ENCODE data around the gene NUDT8. TPM values are rescaled to one million over a fixed set of nuclear protein-coding genes. Genes with fewer than 3 reads are reported as not detected.
A peak's percentile ranks its signal among the peaks of the same experiment; 100 is the strongest.

NUDT8 gene
- total and polyA plus RNA-seq, 10 of the 15 experiments (the other 5 are each of a cell fraction or from before 2014, with no cell fraction given), result 0.32 to 18.2 (median 9.8) TPM

- TF ChIP-seq BCLAF1 (IDR thresholded peaks at IDR 0.05) (no peak), RELB (IDR thresholded peaks at IDR 0.05; ENCODE audit: low read depth) (no peak), HDGF (IDR thresholded peaks at IDR 0.05) (0 out of 2 replicates have a peak, but pooled peaks have one; percentile 50), HDAC6 (IDR thresholded peaks at IDR 0.05; ENCODE audit: unreplicated experiment) (no peak), TCF3 (IDR thresholded peaks at IDR 0.05; ENCODE audit: borderline replicate concordance, insufficient read depth, low read depth, low read length) (0 out of 2 replicates have a peak, but pooled peaks have one; percentile 39), SREBF1 (IDR thresholded peaks at IDR 0.05; ENCODE audit: low read length) (no peak), RUNX3 (IDR thresholded peaks at IDR 0.05; ENCODE audit: low read length) (peak; percentile 91), NBN (IDR thresholded peaks at IDR 0.05) (peak; percentile 72; the same call in 1 of the 2 replicates), IKZF2 (IDR thresholded peaks at IDR 0.05) (peak; percentile 59 to 77; a peak in 3 of 4 replicates), SMARCA5 (IDR thresholded peaks at IDR 0.05) (peak; percentile 93; the same call in 1 of the 2 replicates), PAX5 (IDR thresholded peaks at IDR 0.05; ENCODE audit: borderline replicate concordance, low read depth, low read length) (peak; percentile 80), MEF2B (IDR thresholded peaks at IDR 0.05; ENCODE audit: partially characterized antibody, poor library complexity, severe bottlenecking) (no peak), PBX3 (IDR thresholded peaks at IDR 0.05; ENCODE audit: insufficient replicate concordance, low read depth, low read length) (no peak), BRCA1 (IDR thresholded peaks at IDR 0.05; ENCODE audit: low read depth, low read length) (no peak), EP300 (IDR thresholded peaks at IDR 0.05; ENCODE audit: borderline replicate concordance in 1 of 2, control insufficient read depth in 1 of 2, low read depth in 2 of 2, low read length in 2 of 2) (peak in 1 of 2 experiments; percentile 14; a peak in 1 of 4 replicates), BHLHE40 (IDR thresholded peaks at IDR 0.05; ENCODE audit: borderline replicate concordance in 1 of 2, low read depth in 2 of 2, low read length in 1 of 2) (peak in 1 of 2 experiments; percentile 64; a peak in 1 of 4 replicates), EED (IDR thresholded peaks at IDR 0.05; ENCODE audit: low read depth) (peak; percentile 82), RBBP5 (conservative IDR thresholded peaks at IDR 0.05) (no peak), ATF7 (IDR thresholded peaks at IDR 0.05; ENCODE audit: low read depth) (no peak), EGR1 (IDR thresholded peaks at IDR 0.05; ENCODE audit: borderline replicate concordance in 1 of 2, low read depth in 2 of 2, low read length in 2 of 2) (0 out of 3 replicates have a peak, but pooled peaks of 1 of the 2 experiments have one; percentile 8), SRF (IDR thresholded peaks at IDR 0.05; ENCODE audit: low read depth in 2 of 2, low read length in 2 of 2) (no peak), ZNF217 (IDR thresholded peaks at IDR 0.05) (peak; percentile 86), PKNOX1 (IDR thresholded peaks at IDR 0.05) (0 out of 2 replicates have a peak, but pooled peaks have one; percentile 17)
Measured at GRCh38 chr11:67646535-67647336, 17.0 kb upstream of the NUDT8 start (continued).
